PC-9 (cell line): ENCODE results near the gene GLCE. TPM values are rescaled to one million over a fixed set of nuclear protein-coding genes. Genes with fewer than 3 reads are reported as not detected.

ENCODE experiments used
- BruUV-seq: library from RNA; stranded (reverse); fragments of 400-500 nt; replicated peaks from 2 replicates; lab custom pipeline; 2021; lab: Mats Ljungman, UMichigan
- CTCF ChIA-PET: fragments of 300-600 bp; sonication (Branson Sonifier 250); formaldehyde crosslinking; loops from one replicate; lab custom pipeline; 2022; ENCODE audit warnings: antibody characterized with exemption; lab: Charles Lee
- POLR2A ChIA-PET: fragments of 300-600 bp; sonication (Branson Sonifier 250); formaldehyde crosslinking; loops from one replicate; lab custom pipeline; 2022; ENCODE audit warnings: antibody characterized with exemption; ENCODE audit not compliant: unreplicated experiment; lab: Charles Lee
- DNase-seq, 2 experiments: peaks; one replicate each; pipeline versions ENCODE4 v3.0.0 to v3.0.0-alpha.2; 2015 to 2022; ENCODE audit warnings: mixed read lengths in 1 of 2
- H2AFZ ChIP-seq: fragments of 200-600 bp; sonication (generic); 2 replicates; pipeline ENCODE4 v1.8.1; 2017; ENCODE audit warnings: antibody characterized with exemption
- H3F3A ChIP-seq: fragments of 200-600 bp; sonication (generic); 2 replicates; pipeline ENCODE4 v1.8.1; 2017; ENCODE audit warnings: antibody characterized with exemption, mild to moderate bottlenecking, low read depth; ENCODE audit not compliant: insufficient read depth
- H3K27ac ChIP-seq: fragments of 200-600 bp; sonication (generic); 2 replicates; pipeline ENCODE4 v1.6.1; 2016; ENCODE audit warnings: mixed run types
- H3K27me3 ChIP-seq: fragments of 200-600 bp; sonication (generic); 2 replicates; pipeline ENCODE4 v1.6.1; 2016; ENCODE audit warnings: low read depth, mixed run types; ENCODE audit not compliant: insufficient read depth
- H3K36me3 ChIP-seq: fragments of 200-600 bp; sonication (generic); 2 replicates; pipeline ENCODE4 v1.6.1; 2016; ENCODE audit warnings: low read depth, mixed run types
- H3K4me1 ChIP-seq: fragments of 200-600 bp; sonication (generic); replicated peaks from 2 replicates; pipeline ENCODE4 v1.6.1; 2016; ENCODE audit warnings: mixed run types; ENCODE audit not compliant: insufficient read depth
- H3K4me2 ChIP-seq: fragments of 200-600 bp; sonication (generic); 2 replicates; pipeline ENCODE4 v1.6.1; 2017; ENCODE audit warnings: mixed run types
- H3K4me3 ChIP-seq: fragments of 200-600 bp; sonication (generic); 2 replicates; pipeline ENCODE4 v1.6.1; 2016; ENCODE audit warnings: mixed run types
- H3K79me2 ChIP-seq: fragments of 200-600 bp; sonication (generic); 2 replicates; pipeline ENCODE4 v1.6.1; 2017; ENCODE audit warnings: low read depth, mixed run types
- H3K9me2 ChIP-seq: fragments of 200-600 bp; sonication (generic); 2 replicates; pipeline ENCODE4 v1.8.1; 2017; ENCODE audit warnings: mild to moderate bottlenecking; ENCODE audit not compliant: insufficient read depth
- H3K9me3 ChIP-seq: fragments of 200-600 bp; sonication (generic); 2 replicates; pipeline ENCODE4 v1.8.1; 2016; ENCODE audit warnings: low read depth; ENCODE audit not compliant: insufficient read depth
- H4K20me1 ChIP-seq: fragments of 200-600 bp; sonication (generic); 2 replicates; pipeline ENCODE4 v1.8.1; 2017; ENCODE audit not compliant: insufficient read depth
- EZH2 ChIP-seq: fragments of 200-600 bp; sonication (generic); IDR thresholded peaks from 2 replicates; pipeline ENCODE4 v1.8.0; 2017; ENCODE audit warnings: antibody characterized with exemption, low read depth
- intact Hi-C: fragments of 100-400 bp; cut with micrococcal nuclease; formaldehyde crosslinking; loops from one replicate; pipeline ENCODE4 v1.10.0; 2022; ENCODE audit not compliant: unreplicated experiment
- total RNA-seq: library from RNA; stranded (reverse); gene quantifications from 2 replicates; pipeline ENCODE4 v1.2.3, GENCODE V29; 2021
- TF ChIP-seq, protein P1 (sequence below): fragments of 200-600 bp; sonication (generic); conservative IDR thresholded peaks from 2 replicates; pipeline ENCODE4 v1.6.1; 2017; ENCODE audit warnings: mixed run types, antibody characterized with exemption, mild to moderate bottlenecking, moderate library complexity

The GLCE gene
- total RNA-seq, 1 experiment from 2014 or later, result 31.3 TPM

DNA sequence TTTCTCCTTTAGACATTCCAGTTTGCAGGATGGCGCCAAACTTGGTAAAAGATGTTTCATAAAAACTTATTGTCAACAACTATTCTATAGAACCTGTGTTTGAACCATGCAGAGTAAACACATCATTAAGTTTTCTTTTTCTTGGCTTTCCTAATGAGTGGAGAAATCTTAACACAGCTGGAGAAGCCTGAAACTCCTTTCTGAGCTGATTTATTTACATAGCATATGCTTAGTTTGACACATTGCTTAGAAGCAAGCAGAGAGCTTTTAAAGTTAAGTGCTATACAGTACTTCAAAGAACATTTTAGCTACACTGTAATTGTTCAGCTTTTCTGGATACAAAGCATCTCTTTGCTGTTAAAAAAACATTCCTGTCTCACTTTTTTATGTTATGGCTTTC, 77.3 kb downstream of the GLCE start:
- Histone ChIP-seq H3K4me2 (no peak overlapping the region), H3K27me3 (no peaks in the 10 kb centered on the region), H3F3A (no peaks in the 10 kb centered on the region)

DNA sequence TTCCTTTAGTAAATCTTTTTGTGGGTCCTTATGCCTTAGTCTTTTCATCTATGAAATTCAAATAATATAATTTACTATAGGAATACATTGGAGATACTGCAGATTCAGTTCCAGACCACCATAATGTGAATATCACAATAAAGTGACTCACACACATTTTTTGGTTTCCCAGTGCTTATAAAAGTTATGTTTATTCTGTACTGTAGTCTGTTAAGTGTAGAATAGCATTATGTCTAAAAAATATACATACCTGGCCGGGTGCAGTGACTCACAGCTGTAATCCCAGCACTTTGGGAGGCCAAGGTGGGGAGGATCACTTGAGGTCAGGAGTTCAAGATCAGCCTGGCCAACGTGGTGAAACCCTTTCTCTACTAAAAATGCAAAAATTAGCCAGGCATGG, 84.4 kb downstream of the GLCE start:
- no peak for DNase-seq
- Histone ChIP-seq H3K4me2 (no peak overlapping the region), H4K20me1 (no peaks in the 10 kb centered on the region), H3F3A (no peaks in the 10 kb centered on the region; the same call in 1 of the 2 replicates), H3K36me3 (no peaks in the 10 kb centered on the region), H3K9me2 (no peaks in the 10 kb centered on the region), H2AFZ (no peak overlapping the region), H3K4me1 (no peaks in the 10 kb centered on the region), H3K79me2 (no peaks in the 10 kb centered on the region), H3K27me3 (no peaks in the 10 kb centered on the region), H3K4me3 (no peak overlapping the region), H3K9me3 (no peaks in the 10 kb centered on the region), H3K27ac (no peak overlapping the region)
- intact Hi-C loops, result no loop called here
- BruUV-seq, result no TSS peak
- CTCF ChIA-PET, result no interaction called here
- TF ChIP-seq, protein P1, sequence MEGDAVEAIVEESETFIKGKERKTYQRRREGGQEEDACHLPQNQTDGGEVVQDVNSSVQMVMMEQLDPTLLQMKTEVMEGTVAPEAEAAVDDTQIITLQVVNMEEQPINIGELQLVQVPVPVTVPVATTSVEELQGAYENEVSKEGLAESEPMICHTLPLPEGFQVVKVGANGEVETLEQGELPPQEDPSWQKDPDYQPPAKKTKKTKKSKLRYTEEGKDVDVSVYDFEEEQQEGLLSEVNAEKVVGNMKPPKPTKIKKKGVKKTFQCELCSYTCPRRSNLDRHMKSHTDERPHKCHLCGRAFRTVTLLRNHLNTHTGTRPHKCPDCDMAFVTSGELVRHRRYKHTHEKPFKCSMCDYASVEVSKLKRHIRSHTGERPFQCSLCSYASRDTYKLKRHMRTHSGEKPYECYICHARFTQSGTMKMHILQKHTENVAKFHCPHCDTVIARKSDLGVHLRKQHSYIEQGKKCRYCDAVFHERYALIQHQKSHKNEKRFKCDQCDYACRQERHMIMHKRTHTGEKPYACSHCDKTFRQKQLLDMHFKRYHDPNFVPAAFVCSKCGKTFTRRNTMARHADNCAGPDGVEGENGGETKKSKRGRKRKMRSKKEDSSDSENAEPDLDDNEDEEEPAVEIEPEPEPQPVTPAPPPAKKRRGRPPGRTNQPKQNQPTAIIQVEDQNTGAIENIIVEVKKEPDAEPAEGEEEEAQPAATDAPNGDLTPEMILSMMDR, result no peak
- TF ChIP-seq EZH2, result no peak
- POLR2A ChIA-PET, result no interaction called here

More for the DNA sequence above, 77.3 kb downstream of the GLCE start:
- no TSS peak for BruUV-seq
- no peaks in the 10 kb centered on the region for H3K9me3 ChIP-seq
- TF ChIP-seq, protein P1, result no peak
- TF ChIP-seq EZH2, result no peak
- no peak overlapping the region for H3K4me3 ChIP-seq
- intact Hi-C loops, result no loop called here
- no peaks in the 10 kb centered on the region for H4K20me1 ChIP-seq
- CTCF ChIA-PET, result no interaction called here
- DNase-seq, result no peak
- no peaks in the 10 kb centered on the region for H3K9me2 ChIP-seq
- no peaks in the 10 kb centered on the region for H3K79me2 ChIP-seq
- no peak overlapping the region for H2AFZ ChIP-seq
- no peak overlapping the region for H3K27ac ChIP-seq
- POLR2A ChIA-PET, result no interaction called here
- H3K4me1 ChIP-seq, result no peaks in the 10 kb centered on the region
- no peaks in the 10 kb centered on the region for H3K36me3 ChIP-seq

DNA sequence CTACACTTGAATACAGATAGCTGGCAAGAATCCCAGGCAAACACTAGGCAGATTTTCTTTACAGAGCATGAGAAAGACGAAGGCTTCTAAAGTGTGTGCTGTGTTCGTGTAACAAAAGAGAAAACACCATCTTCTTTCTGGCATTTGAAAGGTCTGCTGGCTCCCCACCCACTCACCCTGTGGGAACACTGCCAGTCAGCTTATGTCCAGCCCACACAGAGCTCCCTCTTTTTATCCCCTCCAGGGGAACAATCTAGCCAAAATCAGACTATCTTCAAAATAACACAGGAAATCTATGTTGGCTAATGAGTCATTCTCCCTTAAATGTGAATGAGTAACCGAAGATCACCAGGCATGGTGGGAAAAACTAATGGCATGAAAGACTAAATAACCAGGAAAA, 92.7 kb downstream of the GLCE start:
- H4K20me1 ChIP-seq, result no peaks in the 10 kb centered on the region
- ChIA-PET POLR2A (interaction anchor here (0.6 kb wide), 1 partner anchor 20 kb away, joined by 3 read pairs; no protein-coding TSS in a partner anchor), CTCF (no interaction called here)
- no peak overlapping the region for H3K4me2 ChIP-seq
- H3K79me2 ChIP-seq, result no peaks in the 10 kb centered on the region
- no peak overlapping the region for H3K27ac ChIP-seq
- no TSS peak for BruUV-seq
- H3K9me3 ChIP-seq, result no peaks in the 10 kb centered on the region; the same call in 1 of the 2 replicates
- peak in 1 of 2 experiments; percentile 16 for DNase-seq
- no peaks in the 10 kb centered on the region for H3K9me2 ChIP-seq
- H3K4me1 ChIP-seq, result 0 out of 2 replicates have a peak, but pooled peaks cover 4% of the 10 kb centered on the region
- no peak overlapping the region for H2AFZ ChIP-seq
- H3K36me3 ChIP-seq, result no peaks in the 10 kb centered on the region
- no peaks in the 10 kb centered on the region for H3F3A ChIP-seq
- intact Hi-C loops, result no loop called here
- H3K4me3 ChIP-seq, result no peak overlapping the region
- no peaks in the 10 kb centered on the region for H3K27me3 ChIP-seq
- TF ChIP-seq EZH2, result no peak
- TF ChIP-seq, protein P1, result no peak
